Mesendoderm (in vitro differentiated cells): ENCODE data around the gene MRPL43.
A peak's percentile ranks its signal among the peaks of the same experiment; 100 is the strongest.

ENCODE experiments used
- DNase-seq: peaks from one replicate; pipeline ENCODE4 v3.0.0; 2013
- H2AK5ac ChIP-seq: 2 replicates; pipeline ENCODE4 v1.6.1; 2013; ENCODE audit warnings: low read length, inconsistent platforms
- H2BK120ac ChIP-seq: 2 replicates; pipeline ENCODE4 v1.6.1; 2013; ENCODE audit warnings: low read depth, mild to moderate bottlenecking, low read length, moderate library complexity, mixed read lengths
- H2BK15ac ChIP-seq: replicated peaks from 2 replicates; pipeline ENCODE4 v1.6.1; 2013; ENCODE audit warnings: low read depth, mild to moderate bottlenecking, moderate library complexity
- H2BK5ac ChIP-seq: 2 replicates; pipeline ENCODE4 v1.6.1; 2013; ENCODE audit warnings: low read length, inconsistent platforms
- H3K18ac ChIP-seq: 2 replicates; pipeline ENCODE4 v1.6.1; 2013; ENCODE audit warnings: mild to moderate bottlenecking, low read length, mixed read lengths
- H3K23ac ChIP-seq: one replicate; pipeline ENCODE4 v1.6.1; 2013; ENCODE audit warnings: low read length
- H3K27ac ChIP-seq: 2 replicates; pipeline ENCODE4 v1.5.1; 2013; ENCODE audit warnings: low read depth, mild to moderate bottlenecking, inconsistent platforms, low read length, moderate library complexity
- H3K27me3 ChIP-seq: 2 replicates; pipeline ENCODE4 v1.6.1; 2013; ENCODE audit warnings: low read length, control low read depth, mild to moderate bottlenecking, inconsistent platforms; ENCODE audit not compliant: insufficient read depth, poor library complexity
- H3K36me3 ChIP-seq: 2 replicates; pipeline ENCODE4 v1.6.1; 2013; ENCODE audit warnings: low read length, inconsistent platforms; ENCODE audit not compliant: control insufficient read depth, insufficient read depth
- H3K4ac ChIP-seq: one replicate; pipeline ENCODE4 v1.6.1; 2013; ENCODE audit warnings: low read depth, mild to moderate bottlenecking, low read length, moderate library complexity
- H3K4me1 ChIP-seq: 2 replicates; pipeline ENCODE4 v1.6.1; 2013; ENCODE audit warnings: low read depth, low read length, inconsistent platforms; ENCODE audit not compliant: control insufficient read depth
- H3K4me2 ChIP-seq: 2 replicates; pipeline ENCODE4 v1.6.1; 2013; ENCODE audit warnings: low read length
- H3K4me3 ChIP-seq: 2 replicates; pipeline ENCODE4 v1.5.1; 2013; ENCODE audit warnings: mild to moderate bottlenecking, low read length
- H3K56ac ChIP-seq: one replicate; pipeline ENCODE4 v1.6.1; 2013; ENCODE audit warnings: low read length
- H3K79me1 ChIP-seq: 2 replicates; pipeline ENCODE4 v1.6.1; 2013; ENCODE audit warnings: low read length, inconsistent platforms
- H3K79me2 ChIP-seq: 2 replicates; pipeline ENCODE4 v1.6.1; 2013; ENCODE audit warnings: mild to moderate bottlenecking, low read length; ENCODE audit not compliant: control insufficient read depth, insufficient read depth
- H3K9ac ChIP-seq: 2 replicates; pipeline ENCODE4 v1.6.1; 2013; ENCODE audit warnings: low read length, inconsistent platforms
- H4K5ac ChIP-seq: one replicate; pipeline ENCODE4 v1.6.1; 2013; ENCODE audit warnings: low read length
- H4K8ac ChIP-seq: one replicate; pipeline ENCODE4 v1.6.1; 2013; ENCODE audit warnings: low read depth, mild to moderate bottlenecking, control low read depth, low read length, moderate library complexity
- WGBS: extraction: QIAGEN DNeasy Blood & Tissue Kit; methylation state at CpG from one replicate; pipeline ENCODE4 v1.1.7; 2013; ENCODE audit warnings: low lambda C conversion rate, missing lambda C conversion rate; ENCODE audit not compliant: insufficient coverage; ENCODE audit errors: extremely low coverage; 5-methylcytosine and 5-hydroxymethylcytosine counted together

Gene MRPL43

DNA sequence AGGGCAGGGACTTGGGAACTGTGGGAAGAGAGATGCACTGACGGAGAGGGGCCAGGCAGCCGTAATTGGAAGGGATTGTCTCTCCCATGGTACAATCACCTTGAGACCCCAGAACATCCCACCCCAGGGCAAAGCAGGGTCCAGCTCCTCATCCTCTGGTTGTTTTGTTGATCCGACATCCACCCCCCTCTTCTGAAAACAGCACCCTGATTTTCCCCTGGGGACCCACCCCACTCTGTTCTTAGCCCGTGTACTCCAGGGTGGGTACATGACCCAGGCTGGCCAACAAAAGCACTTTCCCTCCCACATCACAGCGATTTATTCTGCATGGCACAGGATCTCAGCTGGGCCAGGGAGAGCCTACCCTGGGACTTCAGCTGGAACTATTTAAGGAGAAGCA, 29.5 kb upstream of the MRPL43 start:
- no peak overlapping the region for H4K8ac ChIP-seq
- no peak overlapping the region for H3K4me3 ChIP-seq
- no peaks in the 10 kb centered on the region for H3K36me3 ChIP-seq
- H3K4me1 ChIP-seq = peaks cover 4% of the 10 kb centered on the region
- no peak overlapping the region for H3K56ac ChIP-seq
- no peak overlapping the region for H3K4ac ChIP-seq
- H3K27me3 ChIP-seq = peaks cover 8% of the 10 kb centered on the region
- no peaks in the 10 kb centered on the region for H3K79me2 ChIP-seq
- no peak overlapping the region for H4K5ac ChIP-seq
- H3K4me2 ChIP-seq = no peak overlapping the region
- no peak overlapping the region for H2BK15ac ChIP-seq
- DNase-seq = no peak
- H2BK120ac ChIP-seq = no peak overlapping the region
- H3K9ac ChIP-seq = no peak overlapping the region
- H2AK5ac ChIP-seq = no peak overlapping the region
- H2BK5ac ChIP-seq = no peak overlapping the region
- no peak overlapping the region for H3K23ac ChIP-seq
- no peak overlapping the region for H3K18ac ChIP-seq
- no peaks in the 10 kb centered on the region for H3K79me1 ChIP-seq
- no CpG with 5 or more reads among the region's 5 CpGs for WGBS
- no peak overlapping the region for H3K27ac ChIP-seq

DNA sequence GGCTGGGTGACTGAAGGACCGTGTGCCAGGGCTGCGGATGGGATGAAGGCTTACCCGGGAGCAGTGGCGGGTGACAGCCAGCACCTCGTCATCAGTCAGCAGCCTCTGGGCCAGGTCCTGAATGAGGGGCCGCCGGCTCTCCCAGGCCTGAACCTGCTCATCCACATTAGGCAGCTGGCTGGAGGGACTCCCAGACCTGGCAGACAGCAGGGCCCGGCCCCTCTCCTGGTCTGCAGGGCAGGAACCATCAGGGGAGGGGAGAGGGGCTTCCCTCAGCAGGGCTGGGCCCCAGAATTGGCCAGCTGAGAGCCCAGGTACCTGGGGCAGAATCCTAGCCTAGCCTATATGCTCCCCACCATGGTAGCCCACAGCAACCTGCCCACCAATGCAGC, 28.3 kb upstream of the MRPL43 start:
- H3K9ac ChIP-seq = no peak overlapping the region
- no peak for DNase-seq
- WGBS = no CpG with 5 or more reads among the region's 8 CpGs
- peaks cover 4% of the 10 kb centered on the region for H3K4me1 ChIP-seq
- H3K56ac ChIP-seq = no peak overlapping the region
- peaks cover 8% of the 10 kb centered on the region for H3K27me3 ChIP-seq
- no peak overlapping the region for H3K18ac ChIP-seq
- no peak overlapping the region for H3K4me2 ChIP-seq
- H4K8ac ChIP-seq = no peak overlapping the region
- H3K4ac ChIP-seq = no peak overlapping the region
- no peak overlapping the region for H4K5ac ChIP-seq
- no peak overlapping the region for H3K27ac ChIP-seq
- no peaks in the 10 kb centered on the region for H3K36me3 ChIP-seq
- H3K79me1 ChIP-seq = no peaks in the 10 kb centered on the region
- no peak overlapping the region for H2BK5ac ChIP-seq
- no peaks in the 10 kb centered on the region for H3K79me2 ChIP-seq
- H3K4me3 ChIP-seq = no peak overlapping the region
- H2BK15ac ChIP-seq = no peak overlapping the region
- no peak overlapping the region for H2AK5ac ChIP-seq
- H2BK120ac ChIP-seq = no peak overlapping the region
- H3K23ac ChIP-seq = no peak overlapping the region

DNA sequence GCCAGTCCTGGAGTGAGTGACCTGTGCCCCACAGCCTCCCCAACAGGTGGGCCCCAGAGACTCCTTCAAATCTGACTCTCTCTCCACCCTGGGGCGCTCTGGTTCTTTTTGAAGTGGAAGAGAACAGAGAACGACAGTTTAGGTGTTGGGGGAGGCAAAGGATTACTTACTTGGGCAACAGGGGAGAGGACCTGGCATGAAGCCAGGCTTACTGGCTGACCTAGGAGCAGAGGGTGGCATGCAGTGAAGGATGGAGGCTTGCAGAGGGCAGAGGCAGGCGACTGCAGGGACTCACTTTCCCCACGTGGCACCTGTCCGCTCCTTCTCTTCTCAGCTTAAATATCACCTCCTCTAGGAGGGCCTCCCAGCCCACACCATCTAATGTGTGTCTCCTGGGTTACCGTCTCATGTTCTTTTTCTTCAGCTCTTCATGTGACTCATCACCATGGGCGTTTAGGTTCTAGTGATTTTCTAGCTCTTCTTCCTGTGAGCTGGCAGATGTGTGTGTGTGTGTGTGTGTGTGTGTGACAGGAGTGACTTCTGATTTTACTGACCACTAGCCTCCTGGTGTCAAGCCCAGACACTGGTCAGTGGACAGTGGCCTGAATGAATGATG, 27.8 kb upstream of the MRPL43 start:
- H3K79me1 ChIP-seq = no peaks in the 10 kb centered on the region
- H3K9ac ChIP-seq = no peak overlapping the region
- H3K27me3 ChIP-seq = peaks cover 8% of the 10 kb centered on the region
- H3K4me1 ChIP-seq = peaks cover 4% of the 10 kb centered on the region
- no peak overlapping the region for H2AK5ac ChIP-seq
- no peak overlapping the region for H4K8ac ChIP-seq
- no peak overlapping the region for H2BK15ac ChIP-seq
- no peaks in the 10 kb centered on the region for H3K79me2 ChIP-seq
- DNase-seq = no peak
- no peak overlapping the region for H3K23ac ChIP-seq
- no peak overlapping the region for H3K18ac ChIP-seq
- no peak overlapping the region for H3K56ac ChIP-seq
- H3K27ac ChIP-seq = no peak overlapping the region
- H4K5ac ChIP-seq = no peak overlapping the region
- H3K4me2 ChIP-seq = no peak overlapping the region
- no CpG with 5 or more reads among the region's 7 CpGs for WGBS
- no peak overlapping the region for H3K4me3 ChIP-seq
- H2BK120ac ChIP-seq = no peak overlapping the region
- no peak overlapping the region for H2BK5ac ChIP-seq
- H3K4ac ChIP-seq = no peak overlapping the region
- H3K36me3 ChIP-seq = no peaks in the 10 kb centered on the region

GRCh38 chr10:101014230-101014884, 27.1 kb upstream of the MRPL43 start:
- Histone ChIP-seq H2AK5ac (no peak overlapping the region), H3K4me1 (peaks cover 4% of the 10 kb centered on the region), H2BK5ac (no peak overlapping the region), H4K8ac (no peak overlapping the region), H3K56ac (no peak overlapping the region), H3K36me3 (no peaks in the 10 kb centered on the region), H3K4me2 (no peak overlapping the region), H3K4ac (no peak overlapping the region), H3K9ac (no peak overlapping the region), H3K27ac (no peak overlapping the region), H3K79me2 (no peaks in the 10 kb centered on the region), H3K18ac (no peak overlapping the region), H3K27me3 (peaks cover 8% of the 10 kb centered on the region), H2BK15ac (no peak overlapping the region), H2BK120ac (no peak overlapping the region), H3K23ac (no peak overlapping the region), H4K5ac (no peak overlapping the region), H3K4me3 (no peak overlapping the region), H3K79me1 (no peaks in the 10 kb centered on the region)
- no CpG with 5 or more reads among the region's 11 CpGs for WGBS
- peak; percentile 68 for DNase-seq

DNA sequence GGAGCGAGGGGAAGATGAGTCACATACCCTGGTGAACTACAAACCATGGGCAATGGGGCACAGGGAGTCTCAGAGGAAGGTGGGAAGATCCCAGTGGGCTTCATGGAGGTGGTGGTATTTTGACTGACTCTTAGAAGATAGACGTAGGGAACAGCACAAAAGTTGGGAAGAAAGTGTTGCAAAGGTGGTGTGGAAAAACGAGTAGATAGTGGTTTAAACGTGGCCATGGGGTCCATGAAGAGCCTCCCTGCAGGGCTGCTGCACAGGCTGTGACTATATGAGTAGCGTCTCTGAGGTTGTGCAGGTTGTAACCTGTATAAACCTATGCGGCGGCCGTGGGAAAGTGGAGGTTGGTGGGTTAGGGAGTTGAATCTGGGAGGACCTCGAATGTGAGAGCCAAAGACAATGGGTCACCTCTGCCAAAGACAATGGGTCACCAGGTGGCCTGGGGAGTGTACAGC, 26.1 kb upstream of the MRPL43 start:
- H2BK120ac ChIP-seq = no peak overlapping the region
- no peaks in the 10 kb centered on the region for H3K79me1 ChIP-seq
- H2BK15ac ChIP-seq = no peak overlapping the region
- no peak overlapping the region for H3K4me2 ChIP-seq
- no peak overlapping the region for H3K4me3 ChIP-seq
- no peak for DNase-seq
- no peak overlapping the region for H3K4ac ChIP-seq
- H3K36me3 ChIP-seq = no peaks in the 10 kb centered on the region
- no peak overlapping the region for H3K18ac ChIP-seq
- no peak overlapping the region for H3K23ac ChIP-seq
- no peak overlapping the region for H2BK5ac ChIP-seq
- no CpG with 5 or more reads among the region's 9 CpGs for WGBS
- H3K4me1 ChIP-seq = peaks cover under 1% of the 10 kb centered on the region
- no peak overlapping the region for H4K8ac ChIP-seq
- H4K5ac ChIP-seq = no peak overlapping the region
- no peak overlapping the region for H3K56ac ChIP-seq
- no peak overlapping the region for H2AK5ac ChIP-seq
- peaks cover 8% of the 10 kb centered on the region for H3K27me3 ChIP-seq
- H3K79me2 ChIP-seq = no peaks in the 10 kb centered on the region
- no peak overlapping the region for H3K27ac ChIP-seq
- no peak overlapping the region for H3K9ac ChIP-seq
